Stimulated activated effector memory CD8-positive, alpha-beta T cell treated with anti-CD3 and anti-CD28 coated beads, Interleukin-12 subunit alpha, Interleukin-12 subunit beta, amount 100 ng/mL, for 72 hours (primary cell): Measurements from ENCODE around the gene NCAPD2.

Source experiments
- ATAC-seq: fragments of 150-1000 bp; cut with Tn5 transposase; 2 replicates; pipeline ENCODE4 v1.10.0; 2021
- DNase-seq, 2 donors: peaks; one replicate each; pipeline ENCODE4 v3.0.0; 2021 to 2022; ENCODE audit warnings: low spot score in 2 of 2
- H3K27ac Mint-ChIP-seq: one replicate; pipeline ENCODE4 v1.8.0; 2022; ENCODE audit warnings: mild to moderate bottlenecking, mixed read lengths
- H3K36me3 Mint-ChIP-seq: one replicate; pipeline ENCODE4 v1.8.0; 2022; ENCODE audit warnings: mild to moderate bottlenecking, mixed read lengths
- H3K4me1 Mint-ChIP-seq: one replicate; pipeline ENCODE4 v1.8.0; 2022; ENCODE audit warnings: mixed read lengths
- H3K4me3 Mint-ChIP-seq: one replicate; pipeline ENCODE4 v1.8.0; 2022; ENCODE audit warnings: mild to moderate bottlenecking, mixed read lengths
- H3K9me3 Mint-ChIP-seq: one replicate; pipeline ENCODE4 v1.8.0; 2022; ENCODE audit warnings: mixed read lengths

The NCAPD2 gene

GRCh38 chr12:6520186-6520585, 26.3 kb downstream of the NCAPD2 start:
- Mint-ChIP-seq H3K9me3 (no peaks in the 10 kb centered on the region), H3K27ac (peak overlapping the region; percentile 72), H3K36me3 (peaks cover 100% of the 10 kb centered on the region), H3K4me3 (no peak overlapping the region), H3K4me1 (no peaks in the 10 kb centered on the region)
- ATAC-seq (no peak), DNase-seq (no peak)

GRCh38 chr12:6522193-6522592, 28.3 kb downstream of the NCAPD2 start:
- DNase-seq (no peak), ATAC-seq (no peak)
- no peaks in the 10 kb centered on the region for H3K9me3 Mint-ChIP-seq
- no peak overlapping the region for H3K4me3 Mint-ChIP-seq
- H3K4me1 Mint-ChIP-seq, result no peaks in the 10 kb centered on the region
- no peak overlapping the region for H3K27ac Mint-ChIP-seq
- H3K36me3 Mint-ChIP-seq, result peaks cover 100% of the 10 kb centered on the region

GRCh38 chr12:6523708-6524107, 29.8 kb downstream of the NCAPD2 start:
- H3K27ac Mint-ChIP-seq, result peak overlapping the region; percentile 53
- H3K4me1 Mint-ChIP-seq, result no peaks in the 10 kb centered on the region
- H3K4me3 Mint-ChIP-seq, result no peak overlapping the region
- DNase-seq (no peak), ATAC-seq (no peak)
- H3K36me3 Mint-ChIP-seq, result peaks cover 100% of the 10 kb centered on the region
- H3K9me3 Mint-ChIP-seq, result no peaks in the 10 kb centered on the region

- Mint-ChIP-seq H3K4me3 (no peak overlapping the region), H3K4me1 (no peaks in the 10 kb centered on the region), H3K36me3 (peaks cover 100% of the 10 kb centered on the region), H3K9me3 (no peaks in the 10 kb centered on the region), H3K27ac (peak overlapping the region; percentile 17)
- no peak for ATAC-seq
- DNase-seq, result no peak
These were observed 30.7 kb downstream of the NCAPD2 start for GRCh38 chr12:6524648-6525047.

GRCh38 chr12:6526201-6526600, 32.3 kb downstream of the NCAPD2 start:
- DNase-seq, result no peak
- H3K36me3 Mint-ChIP-seq, result peaks cover 100% of the 10 kb centered on the region
- H3K4me1 Mint-ChIP-seq, result peaks cover 7% of the 10 kb centered on the region
- ATAC-seq, result no peak
- peak overlapping the region; percentile 80 for H3K27ac Mint-ChIP-seq
- no peak overlapping the region for H3K4me3 Mint-ChIP-seq
- no peaks in the 10 kb centered on the region for H3K9me3 Mint-ChIP-seq

- H3K27ac Mint-ChIP-seq, result peak overlapping the region; percentile 80
- no peak overlapping the region for H3K4me3 Mint-ChIP-seq
- peaks cover 13% of the 10 kb centered on the region for H3K4me1 Mint-ChIP-seq
These were observed 33.0 kb downstream of the NCAPD2 start for GRCh38 chr12:6526766-6527525.

GRCh38 chr12:6527711-6528110, 33.8 kb downstream of the NCAPD2 start:
- Mint-ChIP-seq H3K27ac (peak overlapping the region; percentile 27), H3K4me3 (no peak overlapping the region), H3K4me1 (peaks cover 20% of the 10 kb centered on the region), H3K36me3 (peaks cover 100% of the 10 kb centered on the region), H3K9me3 (no peaks in the 10 kb centered on the region)
- no peak for ATAC-seq
- DNase-seq, result no peak

More at GRCh38 chr12:6526766-6527525, 33.0 kb downstream of the NCAPD2 start:
- peaks cover 100% of the 10 kb centered on the region for H3K36me3 Mint-ChIP-seq
- no peaks in the 10 kb centered on the region for H3K9me3 Mint-ChIP-seq
- ATAC-seq (no peak), DNase-seq (no peak)

GRCh38 chr12:6528539-6529235, 34.8 kb downstream of the NCAPD2 start:
- DNase-seq, result no peak
- Mint-ChIP-seq H3K9me3 (no peaks in the 10 kb centered on the region), H3K36me3 (peaks cover 100% of the 10 kb centered on the region), H3K4me3 (no peak overlapping the region), H3K27ac (peak overlapping the region; percentile 27), H3K4me1 (peaks cover 29% of the 10 kb centered on the region)
- no peak for ATAC-seq

- Mint-ChIP-seq H3K9me3 (no peaks in the 10 kb centered on the region), H3K36me3 (peaks cover 100% of the 10 kb centered on the region), H3K4me1 (peaks cover 35% of the 10 kb centered on the region), H3K4me3 (no peak overlapping the region), H3K27ac (peak overlapping the region; percentile 100)
- DNase-seq (no peak), ATAC-seq (no peak)
These were observed 35.4 kb downstream of the NCAPD2 start for GRCh38 chr12:6529291-6529737.

- H3K27ac Mint-ChIP-seq, result peak overlapping the region; percentile 100
- H3K4me3 Mint-ChIP-seq, result no peak overlapping the region
- H3K36me3 Mint-ChIP-seq, result peaks cover 100% of the 10 kb centered on the region
- peaks cover 44% of the 10 kb centered on the region for H3K4me1 Mint-ChIP-seq
- ATAC-seq (no peak), DNase-seq (no peak)
- no peaks in the 10 kb centered on the region for H3K9me3 Mint-ChIP-seq
These were observed 36.8 kb downstream of the NCAPD2 start for GRCh38 chr12:6530576-6531260.

- peaks cover 100% of the 10 kb centered on the region for H3K36me3 Mint-ChIP-seq
- H3K9me3 Mint-ChIP-seq, result no peaks in the 10 kb centered on the region
- H3K27ac Mint-ChIP-seq, result peak overlapping the region; percentile 100
- DNase-seq (peak; percentile 65 to 88), ATAC-seq (peak; percentile 81)
- H3K4me1 Mint-ChIP-seq, result peaks cover 57% of the 10 kb centered on the region
- peak overlapping the region; percentile 99 for H3K4me3 Mint-ChIP-seq
These were observed 38.4 kb downstream of the NCAPD2 start for GRCh38 chr12:6532051-6532926.

- Mint-ChIP-seq H3K36me3 (peaks cover 100% of the 10 kb centered on the region), H3K27ac (peak overlapping the region; percentile 100), H3K4me3 (peak overlapping the region; percentile 99), H3K9me3 (no peaks in the 10 kb centered on the region), H3K4me1 (peaks cover 65% of the 10 kb centered on the region)
- ATAC-seq (no peak), DNase-seq (peak; percentile 42 to 85)
These were observed 39.2 kb downstream of the NCAPD2 start for GRCh38 chr12:6532927-6533652.

- H3K36me3 Mint-ChIP-seq, result peaks cover 100% of the 10 kb centered on the region
- peak overlapping the region; percentile 99 for H3K4me3 Mint-ChIP-seq
- peaks cover 67% of the 10 kb centered on the region for H3K4me1 Mint-ChIP-seq
- no peaks in the 10 kb centered on the region for H3K9me3 Mint-ChIP-seq
- H3K27ac Mint-ChIP-seq, result peak overlapping the region; percentile 100
- DNase-seq (peak in 1 of 2 donors; percentile 45), ATAC-seq (no peak)
These were observed 39.7 kb downstream of the NCAPD2 start for GRCh38 chr12:6533653-6533922.

GRCh38 chr12:6533923-6534694, 40.2 kb downstream of the NCAPD2 start, which contains the start of gene GAPDH:
Gene GAPDH, plus strand, starts transcription at chr12:6534517. Its CDS starts 316 bp downstream, at chr12:6534833.
- ATAC-seq, result peak; percentile 64
- Mint-ChIP-seq H3K4me1 (peaks cover 67% of the 10 kb centered on the region), H3K27ac (peak within 1 kb of the TSS; percentile 100), H3K36me3 (peaks cover 100% of the 10 kb centered on the region), H3K4me3 (peak within 1 kb of the TSS; percentile 99), H3K9me3 (no peaks in the 10 kb centered on the region)
- peak; percentile 82 to 96 for DNase-seq
